SH-SY5Y (cell line): ENCODE data around the gene NUCKS1.

Source experiments
- GATA2 ChIP-seq: IDR thresholded peaks from 2 replicates; pipeline ENCODE4 v1.6.1; 2011; ENCODE audit warnings: mild to moderate bottlenecking, low read depth, low read length
- GATA3 ChIP-seq: IDR thresholded peaks from 2 replicates; pipeline ENCODE4 v1.6.1; 2011; ENCODE audit warnings: low read depth, mild to moderate bottlenecking, low read length, moderate library complexity

- no peak for TF ChIP-seq GATA2
- no peak for TF ChIP-seq GATA3
Measured at GRCh38 chr1:205677167-205677566, 72.8 kb downstream of the NUCKS1 start.
